Endodermal cell (in vitro differentiated cells): ENCODE data around the gene WBP1L. TPM values are rescaled to one million over a fixed set of nuclear protein-coding genes. Genes with fewer than 3 reads are reported as not detected.

Experiments used
- DNase-seq: peaks from one replicate; pipeline ENCODE4 v3.0.0-alpha.2; 2017
- H3K27ac ChIP-seq: 2 replicates; pipeline ENCODE4 v1.5.1; 2013; ENCODE audit warnings: mild to moderate bottlenecking, low read depth, low read length, moderate library complexity
- H3K27me3 ChIP-seq: 2 replicates; pipeline ENCODE4 v1.6.1; 2013; ENCODE audit warnings: mild to moderate bottlenecking, low read length, moderate library complexity; ENCODE audit not compliant: insufficient read depth, control insufficient read depth, poor library complexity, severe bottlenecking
- H3K36me3 ChIP-seq: 2 replicates; pipeline ENCODE4 v1.7.0; 2013; ENCODE audit warnings: mild to moderate bottlenecking, low read length, moderate library complexity; ENCODE audit not compliant: control insufficient read depth, insufficient read depth
- H3K4me1 ChIP-seq: one replicate; pipeline ENCODE4 v1.7.0; 2013; ENCODE audit warnings: low read length; ENCODE audit not compliant: control insufficient read depth, insufficient read depth
- H3K4me3 ChIP-seq: 2 replicates; pipeline ENCODE4 v1.5.1; 2013; ENCODE audit warnings: mild to moderate bottlenecking, low read length, moderate library complexity
- H3K9ac ChIP-seq: 2 replicates; pipeline ENCODE4 v1.6.1; 2013; ENCODE audit warnings: mild to moderate bottlenecking, low read length, moderate library complexity; ENCODE audit not compliant: poor library complexity, severe bottlenecking; ENCODE audit errors: extremely low read depth
- H3K9me3 ChIP-seq: 2 replicates; pipeline ENCODE4 v1.6.1; 2013; ENCODE audit warnings: mild to moderate bottlenecking, low read length, moderate library complexity; ENCODE audit not compliant: control insufficient read depth
- H3K27ac Mint-ChIP-seq: 2 replicates; pipeline ENCODE4 v1.8.0; 2020; ENCODE audit warnings: mixed read lengths
- H3K27me3 Mint-ChIP-seq: 2 replicates; pipeline ENCODE4 v1.8.0; 2021; ENCODE audit warnings: mild to moderate bottlenecking, mixed read lengths; ENCODE audit not compliant: insufficient read depth
- H3K36me3 Mint-ChIP-seq: 2 replicates; pipeline ENCODE4 v1.8.0; 2020; ENCODE audit warnings: low read depth, mixed read lengths
- H3K4me1 Mint-ChIP-seq: 2 replicates; pipeline ENCODE4 v1.8.0; 2020; ENCODE audit warnings: mixed read lengths
- H3K4me3 Mint-ChIP-seq: 2 replicates; pipeline ENCODE4 v1.8.0; 2020; ENCODE audit warnings: mild to moderate bottlenecking, moderate library complexity, mixed read lengths
- H3K9me3 Mint-ChIP-seq: 2 replicates; pipeline ENCODE4 v1.8.0; 2020; ENCODE audit warnings: mild to moderate bottlenecking, mixed read lengths
- CTCF ChIP-seq: fragments of 200-600 bp; sonication (generic); conservative IDR thresholded peaks from 2 replicates; pipeline ENCODE4 v1.5.0; 2021; ENCODE audit warnings: antibody characterized with exemption, mild to moderate bottlenecking
- WGBS, 2 experiments: methylation state at CpG; one replicate each; pipeline versions ENCODE4 v1.1.5 to v1.1.7; 2013; ENCODE audit warnings: missing lambda C conversion rate in 2 of 2, mixed read lengths in 1 of 2; ENCODE audit not compliant: insufficient coverage in 1 of 2, insufficient read length in 1 of 2; 5-methylcytosine and 5-hydroxymethylcytosine counted together
- total RNA-seq, 2 donors: library from RNA; stranded (reverse); fragmentation: NEBNext Ultra II Directional in 1 of 2; extraction: Animal tissue kit (Norgen Biotek cat#: 25700) in 1 of 2; gene quantifications; 2 replicates in 1 of 2; 3 replicates in 1 of 2; pipeline ENCODE4 v1.2.1, GENCODE V29; 2021

Gene WBP1L
- total RNA-seq, 2 donors from 2014 or later, result 23.5 to 25.8 TPM

GRCh38 chr10:102859911-102860310, 116.2 kb downstream of the WBP1L start:
- Histone ChIP-seq H3K9ac (no peak overlapping the region), H3K36me3 (peaks cover 7% of the 10 kb centered on the region), H3K4me1 (no peaks in the 10 kb centered on the region), H3K9me3 (no peaks in the 10 kb centered on the region), H3K4me3 (no peak overlapping the region), H3K27me3 (no peaks in the 10 kb centered on the region), H3K27ac (no peak overlapping the region)
- Mint-ChIP-seq H3K4me3 (no peak overlapping the region), H3K27me3 (no peaks in the 10 kb centered on the region), H3K27ac (no peak overlapping the region), H3K4me1 (peaks cover 4% of the 10 kb centered on the region), H3K36me3 (peaks cover 5% of the 10 kb centered on the region), H3K9me3 (no peaks in the 10 kb centered on the region)
- WGBS, 2 experiments, result 91 to 100% methylated on average over 1 to 2 of the region's 2 CpGs
- TF ChIP-seq CTCF, result no peak
- DNase-seq, result no peak

DNA sequence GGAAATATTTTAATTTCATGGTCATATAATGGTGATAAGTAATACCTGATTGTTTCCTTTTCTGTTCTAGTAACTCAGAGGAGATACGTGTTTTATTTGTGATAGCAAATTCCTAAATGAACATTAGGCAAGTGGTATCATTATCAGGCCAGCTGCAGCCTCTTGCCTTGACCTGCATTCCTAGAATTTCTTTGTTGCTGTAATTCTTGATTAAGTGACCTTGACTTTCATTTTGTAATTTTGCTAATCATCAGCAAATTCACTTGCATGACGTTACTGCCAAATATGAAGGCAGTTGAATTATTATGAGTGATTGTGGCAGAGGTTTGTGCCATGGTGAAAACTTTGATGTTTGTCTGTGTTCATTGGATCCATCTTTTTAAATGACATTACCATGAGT, 119.9 kb downstream of the WBP1L start:
- Mint-ChIP-seq H3K27me3 (no peaks in the 10 kb centered on the region), H3K4me3 (no peak overlapping the region), H3K4me1 (no peaks in the 10 kb centered on the region), H3K27ac (no peak overlapping the region), H3K9me3 (no peaks in the 10 kb centered on the region), H3K36me3 (peaks cover 8% of the 10 kb centered on the region)
- peaks cover 7% of the 10 kb centered on the region for H3K36me3 ChIP-seq
- WGBS, 2 experiments, result 89 to 94% methylated on average over 2 of the region's 2 CpGs
- DNase-seq, result no peak
- no peaks in the 10 kb centered on the region for H3K9me3 ChIP-seq
- no peaks in the 10 kb centered on the region for H3K27me3 ChIP-seq
- H3K9ac ChIP-seq, result no peak overlapping the region
- no peaks in the 10 kb centered on the region for H3K4me1 ChIP-seq
- no peak overlapping the region for H3K4me3 ChIP-seq
- H3K27ac ChIP-seq, result no peak overlapping the region
- no peak for TF ChIP-seq CTCF

DNA sequence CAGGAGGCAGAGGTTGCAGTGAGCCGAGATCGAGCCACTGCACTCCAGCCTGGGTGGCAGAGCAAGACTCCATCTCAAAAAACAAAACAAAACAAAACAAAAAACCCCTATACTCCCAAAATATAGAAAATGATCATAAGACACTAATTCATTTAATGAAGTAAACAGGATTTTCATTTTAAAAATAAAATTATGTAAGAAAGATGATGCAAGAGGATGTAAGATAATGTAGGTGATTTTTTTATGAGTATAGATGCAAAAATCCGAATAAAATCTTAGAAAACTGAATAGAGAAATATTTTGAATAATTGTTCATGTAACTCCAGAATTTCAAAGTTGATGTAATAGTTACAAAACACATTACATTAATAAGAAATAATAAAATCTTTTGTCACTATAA, 121.9 kb downstream of the WBP1L start:
- no peaks in the 10 kb centered on the region for H3K27me3 Mint-ChIP-seq
- no peaks in the 10 kb centered on the region for H3K9me3 ChIP-seq
- peaks cover 8% of the 10 kb centered on the region for H3K36me3 Mint-ChIP-seq
- no peak overlapping the region for H3K9ac ChIP-seq
- no peaks in the 10 kb centered on the region for H3K27me3 ChIP-seq
- H3K4me1 Mint-ChIP-seq, result peaks cover 11% of the 10 kb centered on the region
- DNase-seq, result no peak
- H3K9me3 Mint-ChIP-seq, result no peaks in the 10 kb centered on the region
- no peak overlapping the region for H3K27ac ChIP-seq
- H3K36me3 ChIP-seq, result peaks cover 7% of the 10 kb centered on the region
- no peak for TF ChIP-seq CTCF
- no peak overlapping the region for H3K4me3 ChIP-seq
- H3K4me1 ChIP-seq, result no peaks in the 10 kb centered on the region
- 100% methylated on average over 3 of the region's 3 CpGs; no CpG with 5 or more reads in 1 of the 2 experiments for WGBS, 2 experiments
- H3K4me3 Mint-ChIP-seq, result no peak overlapping the region
- no peak overlapping the region for H3K27ac Mint-ChIP-seq

Other genes starting within 250 kb of the WBP1L start
- 100 to 1,000 TPM in 1 of 2 donors, 10 to 100 TPM in 1; 91.6 to 114 TPM for gene ACTR1A, start 241.2 kb upstream of the WBP1L start, total RNA-seq
- gene SUFU, start 240.0 kb upstream of the WBP1L start, total RNA-seq, result 10 to 100 TPM; 19.1 to 20.6 TPM
- 10 to 100 TPM; 27.7 to 32.7 TPM for gene TRIM8, start 99.5 kb upstream of the WBP1L start, total RNA-seq
- 10 to 100 TPM; 20.3 to 25.6 TPM for gene ARL3, start 29.6 kb upstream of the WBP1L start, total RNA-seq
- 10 to 100 TPM; 30.5 to 32.9 TPM for gene SFXN2, start 29.3 kb upstream of the WBP1L start, total RNA-seq
- not detected for gene CYP17A1, start 93.5 kb downstream of the WBP1L start, total RNA-seq
- gene BORCS7, start 110.3 kb downstream of the WBP1L start, total RNA-seq, result 1 to 10 TPM; 5.0 to 5.7 TPM
- 10 to 100 TPM; 10.2 to 20.9 TPM for gene AS3MT, start 125.5 kb downstream of the WBP1L start, total RNA-seq
- 10 to 100 TPM; 14.7 to 17.9 TPM for gene CNNM2, start 174.3 kb downstream of the WBP1L start, total RNA-seq